ENCODE results near the gene CD8B.

DNA sequence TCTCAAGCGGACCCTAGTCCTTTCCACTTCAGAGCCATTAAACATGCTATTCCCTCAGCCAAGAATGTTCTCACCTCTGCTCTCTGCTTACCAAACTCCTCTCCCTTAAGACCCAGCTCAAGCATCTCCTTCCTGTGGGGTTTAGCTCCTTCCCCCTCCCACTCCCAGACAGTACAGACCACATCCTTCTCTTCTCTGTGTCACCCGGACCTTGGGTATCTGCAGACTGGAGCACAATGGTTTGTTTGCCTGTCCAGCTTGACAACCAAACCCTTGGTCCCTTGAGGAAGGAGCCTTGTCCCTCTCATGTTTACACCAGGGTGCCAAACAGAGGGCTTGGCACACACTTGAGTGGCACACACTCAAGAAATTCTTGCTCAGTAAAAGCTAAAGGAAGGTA, 66.8 kb downstream of the CD8B start:
- TF ChIP-seq POLR2A (IDR thresholded peaks at IDR 0.05), result no peak
- TF ChIP-seq EP300 (IDR thresholded peaks at IDR 0.05), result no peak
- TF ChIP-seq, protein P1, sequence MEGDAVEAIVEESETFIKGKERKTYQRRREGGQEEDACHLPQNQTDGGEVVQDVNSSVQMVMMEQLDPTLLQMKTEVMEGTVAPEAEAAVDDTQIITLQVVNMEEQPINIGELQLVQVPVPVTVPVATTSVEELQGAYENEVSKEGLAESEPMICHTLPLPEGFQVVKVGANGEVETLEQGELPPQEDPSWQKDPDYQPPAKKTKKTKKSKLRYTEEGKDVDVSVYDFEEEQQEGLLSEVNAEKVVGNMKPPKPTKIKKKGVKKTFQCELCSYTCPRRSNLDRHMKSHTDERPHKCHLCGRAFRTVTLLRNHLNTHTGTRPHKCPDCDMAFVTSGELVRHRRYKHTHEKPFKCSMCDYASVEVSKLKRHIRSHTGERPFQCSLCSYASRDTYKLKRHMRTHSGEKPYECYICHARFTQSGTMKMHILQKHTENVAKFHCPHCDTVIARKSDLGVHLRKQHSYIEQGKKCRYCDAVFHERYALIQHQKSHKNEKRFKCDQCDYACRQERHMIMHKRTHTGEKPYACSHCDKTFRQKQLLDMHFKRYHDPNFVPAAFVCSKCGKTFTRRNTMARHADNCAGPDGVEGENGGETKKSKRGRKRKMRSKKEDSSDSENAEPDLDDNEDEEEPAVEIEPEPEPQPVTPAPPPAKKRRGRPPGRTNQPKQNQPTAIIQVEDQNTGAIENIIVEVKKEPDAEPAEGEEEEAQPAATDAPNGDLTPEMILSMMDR (IDR thresholded peaks at IDR 0.05), result no peak
- no peak for TF ChIP-seq POLR2AphosphoS5 (IDR thresholded peaks at IDR 0.05)

Measured in stomach (tissue), 4 donors.